Peyer's patch (tissue), 4 donors: ENCODE data around the gene OCA2. TPM values are rescaled to one million over a fixed set of nuclear protein-coding genes. Genes with fewer than 3 reads are reported as not detected.

Source experiments
- DNase-seq, 3 donors: peaks; one replicate each; pipeline ENCODE4 v3.0.0-alpha.2; 2017 to 2019
- H3K27ac ChIP-seq, 4 donors: fragments of 200-600 bp; sonication (generic); one replicate each; pipeline ENCODE4 v1.5.1; 2016 to 2019
- H3K27me3 ChIP-seq, 2 donors: fragments of 200-600 bp; sonication (generic); one replicate each; pipeline ENCODE4 v1.5.1; 2019
- H3K36me3 ChIP-seq, 3 donors: fragments of 200-600 bp; sonication (generic); one replicate each; pipeline ENCODE4 v1.5.1; 2016 to 2019
- H3K4me1 ChIP-seq, 4 donors: fragments of 200-600 bp; sonication (generic); one replicate each; pipeline ENCODE4 v1.5.1; 2016 to 2019
- H3K4me3 ChIP-seq, 4 donors: fragments of 200-600 bp; sonication (generic); 1 replicate in 3 of 4; 2 replicates in 1 of 4; pipeline ENCODE4 v1.5.1; 2016 to 2019; ENCODE audit warnings: mild to moderate bottlenecking in 1 of 4
- H3K9me3 ChIP-seq, 4 donors: fragments of 200-600 bp; sonication (generic); one replicate each; pipeline ENCODE4 v1.5.1; 2016 to 2019; ENCODE audit warnings: mild to moderate bottlenecking in 1 of 4
- CTCF ChIP-seq, 6 experiments: fragments of 450-650 bp in 4 of 6; fragments of 200-600 bp in 2 of 6; sonication (generic) in 1 of 6; IDR thresholded peaks; one replicate each; pipeline ENCODE4 v1.5.1; 2017 to 2019; ENCODE audit warnings: antibody characterized with exemption in 6 of 6, mild to moderate bottlenecking in 3 of 6, moderate library complexity in 1 of 6
- POLR2A ChIP-seq, 2 donors: fragments of 450-650 bp; IDR thresholded peaks; one replicate each; pipeline ENCODE4 v1.5.1; 2017; ENCODE audit warnings: antibody characterized with exemption in 2 of 2, mild to moderate bottlenecking in 2 of 2, moderate library complexity in 2 of 2
- total RNA-seq, 4 donors: library from RNA; depleted of rRNA; stranded (reverse); fragments of >200 nt; gene quantifications; one replicate each; pipeline ENCODE4 v1.1.0, GENCODE V29; 2016

Gene OCA2
- total RNA-seq, 4 donors from 2014 or later: 1.4 to 3.0 TPM; not detected in 2

GRCh38 chr15:28022181-28022580 lies 76.9 kb downstream of the OCA2 start:
- no peaks in the 10 kb centered on the region for H3K27me3 ChIP-seq
- no peaks in the 10 kb centered on the region for H3K9me3 ChIP-seq
- no peaks in the 10 kb centered on the region for H3K36me3 ChIP-seq
- peaks cover 0 to 7% (median 0%) of the 10 kb centered on the region in 4 donors for H3K4me1 ChIP-seq
- TF ChIP-seq POLR2A (IDR thresholded peaks at IDR 0.05): no peak
- TF ChIP-seq CTCF (IDR thresholded peaks at IDR 0.05): no peak
- DNase-seq: no peak
- no peak overlapping the region for H3K27ac ChIP-seq
- H3K4me3 ChIP-seq: no peak overlapping the region

DNA sequence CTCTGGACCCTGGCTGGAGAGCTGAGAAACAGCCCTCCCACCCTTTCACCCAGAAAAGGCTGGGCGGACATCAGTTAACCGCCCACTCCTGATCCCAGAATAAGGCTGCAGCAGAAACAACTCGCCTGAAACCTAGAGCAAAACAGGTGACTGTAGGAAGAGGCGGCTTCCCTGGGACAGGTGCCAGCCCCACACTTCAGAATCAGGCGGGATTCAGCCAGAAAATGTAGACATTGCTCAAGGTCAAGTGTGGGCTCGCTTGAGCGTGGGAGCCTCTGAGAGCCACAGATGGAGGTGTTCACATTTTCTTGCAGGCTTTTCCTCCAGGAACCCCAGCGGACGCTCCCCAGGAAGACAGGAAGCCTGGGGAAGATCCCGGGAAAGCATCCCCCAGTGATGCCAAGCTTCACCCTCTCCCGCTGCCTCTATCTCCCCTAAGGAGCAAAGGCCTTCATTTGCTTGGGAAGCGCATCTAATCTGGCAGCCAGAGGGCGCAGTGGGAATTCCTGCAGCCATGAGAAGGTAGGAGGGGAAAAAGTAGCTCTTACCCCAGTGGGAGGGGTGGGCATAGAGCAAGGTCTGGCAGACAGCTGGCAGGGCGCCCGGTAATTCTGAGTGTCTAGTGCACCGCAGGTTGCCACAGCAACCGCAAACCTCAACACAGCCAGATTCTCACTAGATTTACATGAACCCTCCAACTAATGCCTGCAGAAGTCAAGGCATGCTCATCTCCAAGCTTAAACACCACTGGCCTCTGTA lies 77.7 kb downstream of the OCA2 start:
- H3K9me3 ChIP-seq: no peaks in the 10 kb centered on the region
- H3K4me1 ChIP-seq: peaks cover 0 to 7% (median 0%) of the 10 kb centered on the region in 4 donors
- TF ChIP-seq POLR2A (IDR thresholded peaks at IDR 0.05) (no peak), CTCF (IDR thresholded peaks at IDR 0.05) (peak in 4 of 6 experiments; percentile 21 to 54 (median 36))
- peak in 2 of 3 donors; percentile 59 to 77 for DNase-seq
- H3K27me3 ChIP-seq: no peaks in the 10 kb centered on the region
- no peak overlapping the region for H3K4me3 ChIP-seq
- H3K36me3 ChIP-seq: no peaks in the 10 kb centered on the region
- no peak overlapping the region for H3K27ac ChIP-seq

DNA sequence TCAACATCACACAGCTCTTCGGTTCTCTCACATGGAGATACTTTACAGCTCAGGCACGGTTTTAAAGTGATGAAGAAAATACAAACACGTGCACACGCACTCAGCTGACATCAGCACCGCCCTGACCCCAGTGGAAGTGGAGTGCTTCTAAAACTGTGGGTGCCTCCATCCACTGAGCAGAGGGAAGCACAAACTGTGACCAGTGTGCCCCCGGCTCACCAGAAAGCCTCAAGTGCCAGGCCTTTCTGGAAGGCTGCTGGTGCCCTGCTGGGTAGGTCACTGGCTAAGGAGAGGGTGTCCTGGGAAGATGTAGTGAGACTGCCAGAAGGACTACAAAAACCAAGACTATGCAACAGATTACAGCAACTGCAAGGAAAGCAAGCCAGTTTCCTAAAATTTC lies 78.5 kb downstream of the OCA2 start:
- Histone ChIP-seq H3K9me3 (no peaks in the 10 kb centered on the region), H3K27me3 (no peaks in the 10 kb centered on the region), H3K4me3 (no peak overlapping the region), H3K4me1 (peaks cover 0 to 7% (median 0%) of the 10 kb centered on the region in 4 donors), H3K27ac (no peak overlapping the region), H3K36me3 (no peaks in the 10 kb centered on the region)
- DNase-seq: no peak
- TF ChIP-seq CTCF (IDR thresholded peaks at IDR 0.05) (no peak), POLR2A (IDR thresholded peaks at IDR 0.05) (no peak)

DNA sequence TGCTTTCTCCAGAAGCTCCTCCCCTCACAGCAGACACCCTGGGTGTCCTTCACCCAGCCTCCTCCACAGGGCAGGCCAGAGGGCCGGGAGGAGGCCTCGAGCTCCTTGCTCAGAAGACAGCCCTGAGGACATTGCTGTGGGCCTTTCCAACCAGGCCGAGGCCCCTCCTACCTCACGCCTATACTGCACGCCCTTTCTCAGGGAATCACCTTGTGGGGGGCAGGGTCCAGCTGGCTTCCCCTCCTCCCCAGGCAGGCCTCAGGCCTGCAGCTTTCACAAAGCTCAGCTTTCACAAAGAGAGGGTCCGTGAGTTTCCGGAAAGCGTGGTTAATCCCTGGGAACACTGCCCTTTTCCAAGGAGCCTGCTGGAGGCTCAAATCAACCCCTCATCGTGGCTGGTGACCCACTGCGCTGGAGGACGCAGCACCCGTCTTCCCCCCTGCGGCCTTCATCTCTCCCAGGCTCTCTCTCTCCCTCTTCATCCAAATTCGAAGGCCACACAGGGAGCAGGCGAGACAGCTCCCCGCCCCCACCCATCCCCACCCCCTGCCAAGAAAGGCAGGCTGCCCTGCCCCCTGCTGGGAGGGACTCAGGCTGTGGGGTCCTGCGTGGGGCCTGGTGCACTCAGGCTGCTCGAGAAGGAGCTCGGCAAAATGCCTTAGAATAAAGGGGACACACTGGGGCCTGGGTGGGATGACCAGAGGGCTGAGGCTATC lies 79.4 kb downstream of the OCA2 start:
- Histone ChIP-seq H3K27me3 (no peaks in the 10 kb centered on the region), H3K36me3 (no peaks in the 10 kb centered on the region), H3K4me3 (no peak overlapping the region), H3K27ac (no peak overlapping the region), H3K9me3 (no peaks in the 10 kb centered on the region), H3K4me1 (peaks cover 0 to 7% (median 0%) of the 10 kb centered on the region in 4 donors)
- DNase-seq: no peak
- TF ChIP-seq POLR2A (IDR thresholded peaks at IDR 0.05): no peak
- TF ChIP-seq CTCF (IDR thresholded peaks at IDR 0.05): no peak

- no peak for DNase-seq
- Histone ChIP-seq H3K27ac (no peak overlapping the region), H3K4me1 (peaks cover 0 to 7% (median 0%) of the 10 kb centered on the region in 4 donors), H3K9me3 (no peaks in the 10 kb centered on the region), H3K27me3 (no peaks in the 10 kb centered on the region), H3K4me3 (no peak overlapping the region), H3K36me3 (no peaks in the 10 kb centered on the region)
- TF ChIP-seq CTCF (IDR thresholded peaks at IDR 0.05) (no peak), POLR2A (IDR thresholded peaks at IDR 0.05) (no peak)
Observed at GRCh38 chr15:28018291-28019044, 80.6 kb downstream of the OCA2 start.
